Measurements from ENCODE around the gene BCL11B.

The BCL11B gene

GRCh38 chr14:99238216-99238615 is 33.8 kb downstream of the BCL11B start:
- TF ChIP-seq, protein P1, sequence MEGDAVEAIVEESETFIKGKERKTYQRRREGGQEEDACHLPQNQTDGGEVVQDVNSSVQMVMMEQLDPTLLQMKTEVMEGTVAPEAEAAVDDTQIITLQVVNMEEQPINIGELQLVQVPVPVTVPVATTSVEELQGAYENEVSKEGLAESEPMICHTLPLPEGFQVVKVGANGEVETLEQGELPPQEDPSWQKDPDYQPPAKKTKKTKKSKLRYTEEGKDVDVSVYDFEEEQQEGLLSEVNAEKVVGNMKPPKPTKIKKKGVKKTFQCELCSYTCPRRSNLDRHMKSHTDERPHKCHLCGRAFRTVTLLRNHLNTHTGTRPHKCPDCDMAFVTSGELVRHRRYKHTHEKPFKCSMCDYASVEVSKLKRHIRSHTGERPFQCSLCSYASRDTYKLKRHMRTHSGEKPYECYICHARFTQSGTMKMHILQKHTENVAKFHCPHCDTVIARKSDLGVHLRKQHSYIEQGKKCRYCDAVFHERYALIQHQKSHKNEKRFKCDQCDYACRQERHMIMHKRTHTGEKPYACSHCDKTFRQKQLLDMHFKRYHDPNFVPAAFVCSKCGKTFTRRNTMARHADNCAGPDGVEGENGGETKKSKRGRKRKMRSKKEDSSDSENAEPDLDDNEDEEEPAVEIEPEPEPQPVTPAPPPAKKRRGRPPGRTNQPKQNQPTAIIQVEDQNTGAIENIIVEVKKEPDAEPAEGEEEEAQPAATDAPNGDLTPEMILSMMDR (IDR thresholded peaks at IDR 0.05) = no peak
- Histone ChIP-seq H3K36me3 (no peaks in the 10 kb centered on the region), H3K27me3 (peaks cover 99% of the 10 kb centered on the region), H3K27ac (no peak overlapping the region), H3K4me1 (ENCODE audit: control insufficient read depth in 1 of 2, insufficient read depth in 1 of 2, low read depth in 1 of 2, low read length in 1 of 2) (peaks cover 0 to under 1% of the 10 kb centered on the region in 2 experiments), H3K9me3 (no peaks in the 10 kb centered on the region), H3K4me3 (ENCODE audit: low read depth in 1 of 2, low read length in 1 of 2) (no peak overlapping the region)

- H3K4me1 ChIP-seq (ENCODE audit: control insufficient read depth in 1 of 2, insufficient read depth in 1 of 2, low read depth in 1 of 2, low read length in 1 of 2) = no peaks in the 10 kb centered on the region
- H3K36me3 ChIP-seq = no peaks in the 10 kb centered on the region
- no peak overlapping the region for H3K4me3 ChIP-seq (ENCODE audit: low read depth in 1 of 2, low read length in 1 of 2)
- H3K9me3 ChIP-seq = no peaks in the 10 kb centered on the region
- H3K27me3 ChIP-seq = peaks cover 99% of the 10 kb centered on the region
- H3K27ac ChIP-seq = no peak overlapping the region
- TF ChIP-seq, protein P1 (IDR thresholded peaks at IDR 0.05) = no peak
Observed at GRCh38 chr14:99237288-99237687, 34.7 kb downstream of the BCL11B start.

DNA sequence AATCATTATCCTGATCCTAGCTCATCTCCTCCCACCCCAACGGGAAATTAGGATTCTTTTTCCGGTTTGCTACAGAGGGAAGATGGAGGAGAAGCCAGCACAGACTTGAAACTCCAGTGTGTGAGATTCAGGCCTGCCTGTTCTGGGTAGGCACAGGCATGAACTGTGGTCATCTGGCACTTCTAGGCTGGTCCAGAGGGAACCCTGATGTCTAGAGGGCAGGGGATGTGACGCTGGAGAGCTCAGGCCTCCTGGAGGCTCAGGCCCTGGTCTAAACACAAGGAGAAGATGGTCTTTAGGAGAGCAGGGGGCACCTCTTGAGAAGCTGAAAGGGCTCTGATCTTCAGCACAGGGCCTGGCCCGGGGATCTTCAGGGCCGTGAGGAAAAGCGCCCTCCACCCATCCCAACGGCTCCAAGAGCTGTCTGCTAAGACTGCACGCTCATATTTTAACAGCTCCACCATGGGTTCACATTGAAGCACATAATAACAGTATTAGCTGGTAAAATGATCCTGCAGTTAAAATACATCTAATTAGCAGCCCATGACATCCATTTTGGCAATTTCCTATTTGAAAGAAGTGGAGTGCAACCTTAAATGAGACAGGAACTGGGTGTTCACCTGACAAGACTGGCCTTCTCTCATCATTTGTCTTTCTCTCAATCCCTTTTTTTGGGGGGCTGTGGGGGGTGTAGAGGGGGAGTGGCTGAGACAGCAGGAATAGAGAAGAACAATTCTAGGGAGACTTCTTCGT is 35.4 kb downstream of the BCL11B start:
- H3K27ac ChIP-seq = no peak overlapping the region
- TF ChIP-seq, protein P1 (IDR thresholded peaks at IDR 0.05) = no peak
- no peaks in the 10 kb centered on the region for H3K36me3 ChIP-seq
- peaks cover 99% of the 10 kb centered on the region for H3K27me3 ChIP-seq
- H3K4me3 ChIP-seq (ENCODE audit: low read depth in 1 of 2, low read length in 1 of 2) = no peak overlapping the region
- no peaks in the 10 kb centered on the region for H3K9me3 ChIP-seq
- H3K4me1 ChIP-seq (ENCODE audit: control insufficient read depth in 1 of 2, insufficient read depth in 1 of 2, low read depth in 1 of 2, low read length in 1 of 2) = no peaks in the 10 kb centered on the region

GRCh38 chr14:99235582-99236320 is 36.2 kb downstream of the BCL11B start:
- H3K4me1 ChIP-seq (ENCODE audit: control insufficient read depth in 1 of 2, insufficient read depth in 1 of 2, low read depth in 1 of 2, low read length in 1 of 2) = no peaks in the 10 kb centered on the region
- no peaks in the 10 kb centered on the region for H3K9me3 ChIP-seq
- H3K27ac ChIP-seq = no peak overlapping the region
- no peak overlapping the region for H3K4me3 ChIP-seq (ENCODE audit: low read depth in 1 of 2, low read length in 1 of 2)
- no peaks in the 10 kb centered on the region for H3K36me3 ChIP-seq
- H3K27me3 ChIP-seq = peaks cover 99% of the 10 kb centered on the region
- TF ChIP-seq, protein P1 (IDR thresholded peaks at IDR 0.05) = no peak

- no peaks in the 10 kb centered on the region for H3K36me3 ChIP-seq
- no peaks in the 10 kb centered on the region for H3K4me1 ChIP-seq (ENCODE audit: control insufficient read depth in 1 of 2, insufficient read depth in 1 of 2, low read depth in 1 of 2, low read length in 1 of 2)
- no peak overlapping the region for H3K4me3 ChIP-seq (ENCODE audit: low read depth in 1 of 2, low read length in 1 of 2)
- TF ChIP-seq, protein P1 (IDR thresholded peaks at IDR 0.05) = no peak
- no peaks in the 10 kb centered on the region for H3K9me3 ChIP-seq
- H3K27ac ChIP-seq = no peak overlapping the region
- H3K27me3 ChIP-seq = peaks cover 99% of the 10 kb centered on the region
Observed at GRCh38 chr14:99234961-99235571, 36.9 kb downstream of the BCL11B start.

Data from neutrophil (primary cell).